NCI-H128 (cell line): ENCODE results near the gene SLC39A3.

Source experiments
- DNase-seq: peaks from one replicate; lab custom pipeline; 2025; ENCODE audit not compliant: unreplicated experiment; lab: John Stamatoyannopoulos, UW

SLC39A3 gene

DNA sequence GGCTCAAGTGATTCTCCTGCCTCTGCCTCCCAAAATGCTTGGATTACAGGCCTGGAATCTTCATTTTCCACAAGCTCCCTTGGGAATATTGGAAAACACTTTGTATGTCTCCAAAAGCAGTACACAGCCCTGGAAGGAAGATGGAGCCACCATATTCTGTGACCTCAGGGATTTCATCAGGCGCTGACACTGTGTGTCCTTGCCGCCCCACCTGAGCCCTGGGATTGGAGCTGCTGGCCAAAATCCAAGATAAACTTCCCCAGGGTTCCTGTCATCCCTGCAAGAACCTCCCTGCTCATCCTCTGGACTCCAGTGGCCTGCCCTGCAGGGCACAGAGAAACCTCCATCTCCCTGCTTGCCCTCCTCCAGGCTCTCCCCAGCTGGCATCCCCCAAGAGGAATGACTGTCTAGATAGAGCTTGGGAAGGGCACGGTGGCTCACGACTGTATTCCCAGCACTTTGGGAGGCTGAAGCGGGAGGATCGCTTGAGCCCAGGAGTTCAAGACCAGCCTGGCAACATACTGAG lies 36.1 kb downstream of the SLC39A3 start:
- DNase-seq = no peak

DNA sequence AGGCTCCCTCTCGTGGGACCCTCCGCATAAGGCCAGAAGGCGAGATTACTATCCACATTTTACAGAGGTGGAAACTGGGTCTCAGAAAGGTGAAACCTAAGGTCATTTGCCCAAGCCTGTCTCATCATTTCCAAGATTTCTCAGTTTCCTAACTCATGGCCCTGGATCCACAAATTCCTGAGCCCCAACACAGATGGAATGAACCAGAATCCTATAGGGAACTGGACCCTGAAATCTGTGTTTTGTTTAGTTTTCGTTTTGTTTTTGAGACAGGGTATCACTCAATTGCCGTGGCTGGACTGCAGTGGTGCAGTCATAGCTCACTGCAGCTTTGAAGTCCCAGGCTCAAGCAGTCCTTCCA lies 36.8 kb downstream of the SLC39A3 start:
- DNase-seq = no peak

DNA sequence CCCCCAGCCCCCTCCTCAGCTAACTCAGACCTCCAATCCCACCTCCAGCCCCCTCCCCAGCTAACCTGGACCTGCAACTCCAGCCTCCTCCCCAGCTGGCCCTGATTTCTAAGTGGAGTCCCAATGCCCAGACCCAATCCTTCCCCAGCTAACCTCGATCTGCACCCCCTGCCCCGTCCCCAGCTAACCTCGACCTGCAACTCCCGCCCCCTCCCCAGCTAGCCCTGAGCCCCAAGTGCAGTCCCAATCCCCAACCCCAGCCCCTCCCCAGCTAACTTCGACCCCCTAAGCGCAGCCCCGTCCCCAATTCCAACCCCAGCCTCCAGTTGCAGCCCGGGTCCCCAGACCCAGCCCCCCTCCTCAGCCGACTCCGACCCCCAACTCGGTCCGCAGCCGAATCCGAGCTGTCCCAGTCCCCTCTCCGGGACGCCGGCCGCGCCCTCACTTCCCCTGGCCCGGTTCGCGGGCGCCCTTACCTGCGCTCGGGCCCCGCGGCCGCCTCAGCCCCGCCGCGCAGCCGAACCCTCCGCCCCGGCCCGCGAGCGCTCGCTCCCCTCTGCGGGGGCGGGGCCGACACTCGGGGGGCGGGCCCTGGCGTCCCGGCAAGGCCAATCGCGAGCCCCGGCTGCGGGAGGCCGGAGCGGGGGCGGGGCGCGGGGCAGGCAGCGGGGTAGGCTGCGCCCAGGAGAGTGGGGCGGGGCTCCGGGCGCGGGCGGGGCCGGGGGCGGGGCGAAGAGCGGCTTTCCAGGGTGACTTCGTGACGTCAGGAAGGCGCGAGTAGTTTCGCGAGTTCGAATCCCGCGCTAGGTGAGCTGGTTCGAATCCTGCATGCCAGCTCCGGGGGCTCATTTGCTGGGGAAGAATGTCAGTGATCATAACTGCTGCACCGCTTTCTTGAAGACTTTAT lies 37.4 kb downstream of the SLC39A3 start, which contains the start of gene GNG7:
Gene GNG7 (minus strand): TSS at position 525 of the 907 bp plus-strand sequence. CDS start 182,006 bp downstream, outside the sequence.
- DNase-seq = no peak

DNA sequence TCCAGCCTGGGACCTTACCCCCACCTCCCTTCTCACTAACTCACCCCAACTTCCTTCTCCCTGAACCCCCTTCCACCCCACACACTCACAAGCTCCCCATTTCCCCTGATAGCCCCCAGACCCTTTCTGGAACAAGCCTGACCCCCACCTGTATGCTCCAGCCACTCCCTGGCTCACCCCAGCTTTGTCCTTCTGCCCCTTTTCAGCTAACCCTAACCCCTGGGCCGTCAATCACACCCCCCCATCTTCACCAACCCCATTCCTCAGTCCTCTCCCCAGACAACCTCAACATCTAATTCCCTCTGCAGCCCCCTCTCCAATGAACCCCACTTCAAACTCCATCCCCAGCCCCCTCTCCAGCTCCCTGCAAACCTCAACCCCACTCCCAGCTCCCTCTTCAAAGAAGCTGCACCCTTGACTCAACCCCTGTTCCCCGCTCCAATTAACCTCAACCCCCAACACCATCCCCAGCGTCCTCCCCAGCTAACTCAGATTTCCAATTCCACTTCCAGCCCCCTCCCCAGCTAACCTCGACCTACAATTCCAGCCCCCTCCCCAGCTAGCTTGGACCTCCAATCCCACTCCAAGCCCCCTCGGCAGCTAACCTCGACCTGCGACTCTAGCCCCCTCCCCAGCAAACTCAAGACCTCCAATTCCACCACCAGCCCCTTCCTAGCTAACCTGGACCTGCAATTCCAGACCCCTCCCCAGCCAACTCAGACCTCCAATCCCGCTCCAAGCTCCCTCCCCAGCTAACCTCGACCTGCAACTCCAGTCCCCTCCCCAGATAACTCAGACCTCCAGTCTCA lies 38.3 kb downstream of the SLC39A3 start:
- DNase-seq = no peak

DNA sequence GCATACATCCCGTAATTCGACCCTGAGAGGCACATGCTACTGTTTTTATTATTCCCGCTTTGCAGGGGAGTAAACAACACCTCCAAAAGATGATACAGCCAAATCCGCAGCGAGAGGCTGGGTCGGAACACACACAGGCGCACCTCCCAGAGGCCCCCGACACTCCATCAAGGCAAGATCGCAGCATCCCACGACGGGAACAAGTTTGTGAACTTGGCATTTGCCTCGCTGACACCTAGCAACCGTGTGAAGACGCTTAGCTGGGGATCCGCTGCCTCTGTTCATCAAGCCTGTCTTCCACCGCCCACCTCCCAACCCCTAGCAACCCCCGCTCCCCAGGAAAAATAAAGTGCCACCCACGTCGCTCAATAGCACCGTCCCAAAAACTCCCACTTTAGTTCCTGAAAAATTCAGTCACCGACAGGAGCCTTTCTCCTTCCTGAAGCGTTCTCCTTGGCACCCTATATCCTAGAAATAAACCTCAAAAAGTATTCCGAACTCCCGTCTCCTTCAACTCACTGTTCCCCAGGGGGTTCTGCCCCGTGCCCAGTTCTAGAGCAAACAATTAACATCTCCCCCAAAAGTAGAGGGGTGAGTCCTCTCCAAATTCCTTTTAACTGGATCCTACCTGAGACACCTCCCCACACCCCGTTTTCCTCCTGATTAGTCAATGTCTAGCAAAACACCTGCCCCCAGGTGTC lies 39.0 kb downstream of the SLC39A3 start:
- no peak for DNase-seq

DNA sequence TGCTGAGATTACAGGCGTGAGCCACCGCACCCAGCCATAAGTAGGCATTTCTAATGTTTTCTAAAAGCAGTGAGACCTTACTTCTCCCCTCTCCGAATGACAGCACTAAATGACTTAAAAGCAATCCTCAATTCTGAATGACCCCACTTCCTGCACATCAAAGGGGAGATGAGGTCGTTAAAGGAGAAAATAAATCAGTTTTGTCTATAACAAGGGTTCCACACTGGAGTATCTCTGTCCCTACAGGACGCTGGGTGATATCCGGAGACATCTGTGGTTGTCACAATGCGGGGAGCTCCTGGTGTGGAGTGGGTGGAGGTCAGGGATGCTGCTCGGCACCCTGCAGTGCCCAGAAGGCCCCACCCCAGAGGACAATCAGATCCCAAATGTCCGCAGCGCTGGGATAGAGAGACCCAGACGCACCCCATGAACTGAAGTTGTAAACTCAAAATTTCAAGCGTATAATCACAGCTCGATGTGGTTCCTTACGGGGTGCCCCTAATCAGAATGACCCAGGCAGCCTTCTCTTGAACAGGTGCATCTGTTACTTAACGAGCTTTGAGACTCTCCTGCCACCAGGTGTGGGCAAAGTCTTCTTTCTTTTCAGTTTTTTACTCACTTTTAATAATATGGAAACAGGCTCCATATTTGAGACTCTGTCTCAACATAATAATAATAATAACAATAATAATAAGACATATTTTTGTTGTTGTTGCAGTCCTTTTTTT lies 40.2 kb downstream of the SLC39A3 start:
- no peak for DNase-seq

DNA sequence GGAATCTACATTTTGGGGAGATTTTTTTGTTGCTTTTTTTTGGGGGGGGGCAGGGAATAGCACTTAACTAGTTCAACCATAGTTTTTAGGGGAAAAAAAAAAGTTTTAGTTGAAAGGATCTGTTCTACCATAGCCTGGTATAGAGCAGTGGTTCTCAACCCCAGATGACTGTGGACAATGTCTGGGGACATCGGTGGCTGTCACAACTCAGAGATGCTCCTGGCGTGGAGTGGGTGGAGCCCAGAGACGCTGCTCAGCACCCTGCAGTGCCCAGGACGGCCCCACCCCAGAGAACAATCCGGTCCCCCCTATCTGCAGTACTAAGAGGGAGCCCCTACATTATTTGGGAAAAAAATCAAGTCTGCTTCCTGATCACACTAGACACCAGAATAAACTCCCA lies 45.6 kb downstream of the SLC39A3 start:
- no peak for DNase-seq

DNA sequence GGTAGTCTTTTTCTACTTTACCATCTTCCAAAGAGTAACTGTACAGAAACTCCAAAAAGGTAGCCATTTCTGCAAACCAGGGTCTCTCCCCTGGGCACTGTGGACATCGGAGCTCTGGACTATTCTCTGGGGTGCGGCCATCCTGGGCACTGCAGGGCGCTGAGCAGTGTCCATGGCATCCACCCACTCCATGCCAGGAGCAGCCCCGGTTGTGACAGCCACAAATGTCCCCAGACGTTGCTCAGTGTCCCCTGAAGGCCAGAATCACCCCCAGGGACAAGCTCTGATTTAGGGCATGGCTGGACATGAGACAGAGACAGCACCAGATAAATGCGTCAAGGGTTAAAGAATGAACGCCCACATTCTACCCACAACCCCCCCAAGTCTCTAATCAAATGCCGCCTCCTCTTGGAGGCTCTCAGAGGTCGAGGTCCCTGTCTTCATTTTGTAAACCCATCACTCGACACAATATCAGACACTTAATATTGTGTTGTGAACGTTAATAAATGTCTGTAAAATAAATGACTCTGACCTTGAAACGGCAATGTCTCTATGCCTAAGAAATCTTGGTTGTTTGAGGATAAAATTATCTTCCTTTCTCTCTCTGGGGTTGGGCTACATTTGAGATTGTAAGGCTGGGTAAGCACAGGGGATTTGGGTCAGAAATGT lies 46.2 kb downstream of the SLC39A3 start:
- no peak for DNase-seq

DNA sequence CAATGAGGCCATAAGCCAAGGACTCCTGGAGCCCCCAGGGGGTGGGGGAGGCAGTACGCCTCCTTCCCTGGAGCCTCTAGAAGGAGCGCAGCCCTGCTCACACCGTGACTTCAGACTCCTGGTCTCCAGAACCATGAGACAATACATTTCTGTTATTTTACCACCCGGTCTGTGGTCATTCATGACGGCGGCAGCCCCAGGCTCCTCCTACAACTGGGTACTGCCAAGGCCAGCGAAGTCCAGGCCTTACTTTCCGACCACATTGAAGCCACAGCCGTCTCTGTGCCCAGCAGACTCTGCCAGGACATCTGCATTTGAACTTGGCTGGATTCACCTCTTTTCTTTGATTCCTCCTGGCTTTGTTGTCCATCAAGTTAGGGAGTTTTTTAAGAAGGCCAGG lies 47.9 kb downstream of the SLC39A3 start:
- DNase-seq = no peak

DNA sequence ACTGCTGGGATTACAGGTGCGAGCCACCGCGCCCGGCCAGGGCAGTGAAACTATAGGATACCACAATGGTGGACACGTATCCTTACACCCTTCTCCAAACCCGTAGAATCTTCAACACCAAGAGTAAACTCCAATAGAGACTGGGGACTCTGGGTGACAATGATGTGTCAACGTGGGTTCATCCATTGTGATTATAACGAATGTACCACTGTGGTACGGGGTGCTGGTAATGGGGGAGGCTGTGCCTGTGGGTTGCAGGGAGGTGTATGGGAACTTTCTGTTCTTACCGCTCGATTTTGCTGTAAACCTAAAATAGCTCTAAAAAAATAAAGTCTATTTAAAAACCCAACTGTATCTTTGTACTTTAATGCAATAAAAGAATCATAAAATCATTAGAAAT lies 49.0 kb downstream of the SLC39A3 start:
- DNase-seq = no peak

DNA sequence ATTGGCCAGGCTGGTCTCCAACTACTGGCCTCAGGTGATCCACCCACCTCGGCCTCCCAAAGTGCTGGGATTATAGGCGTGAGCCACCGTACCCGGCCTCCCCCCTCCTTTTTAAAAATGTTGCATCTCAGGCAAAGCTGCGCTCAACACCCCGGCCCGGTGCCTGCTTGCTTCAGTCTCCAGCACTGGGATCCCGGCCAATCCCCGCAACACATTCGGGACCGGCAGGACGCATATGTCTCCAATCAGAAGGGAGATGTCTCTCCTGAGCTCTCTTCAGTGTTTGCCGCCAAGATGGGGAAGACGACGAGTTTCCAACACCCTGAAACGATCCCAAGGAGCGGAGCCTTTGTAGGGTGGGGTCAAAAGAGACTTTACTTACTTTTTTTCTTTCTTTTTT lies 53.5 kb downstream of the SLC39A3 start:
- DNase-seq = no peak

DNA sequence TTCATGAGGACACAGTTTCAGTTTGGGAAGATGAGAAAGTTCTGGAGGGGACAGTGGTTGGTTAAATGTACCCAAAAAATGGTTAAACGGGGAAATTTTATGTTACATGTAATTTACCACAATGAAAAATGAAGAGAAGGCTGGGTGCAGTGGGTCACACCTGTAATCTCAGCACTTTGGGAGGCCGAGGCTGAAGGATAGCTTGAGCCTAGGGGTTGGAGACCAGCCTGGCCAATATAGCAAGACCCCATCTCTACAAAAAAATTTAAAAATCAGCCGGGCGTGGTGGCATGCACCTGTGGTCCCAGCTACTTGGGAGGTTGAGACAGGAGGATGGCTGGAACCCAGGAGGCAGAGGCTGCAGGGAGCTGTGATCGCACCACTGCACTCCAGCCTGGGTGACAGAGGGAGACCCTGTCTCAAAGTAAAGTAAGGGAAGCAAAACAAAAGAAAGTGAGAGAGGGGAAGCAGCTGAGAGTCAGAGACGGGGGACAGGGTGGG lies 54.6 kb downstream of the SLC39A3 start:
- no peak for DNase-seq

DNA sequence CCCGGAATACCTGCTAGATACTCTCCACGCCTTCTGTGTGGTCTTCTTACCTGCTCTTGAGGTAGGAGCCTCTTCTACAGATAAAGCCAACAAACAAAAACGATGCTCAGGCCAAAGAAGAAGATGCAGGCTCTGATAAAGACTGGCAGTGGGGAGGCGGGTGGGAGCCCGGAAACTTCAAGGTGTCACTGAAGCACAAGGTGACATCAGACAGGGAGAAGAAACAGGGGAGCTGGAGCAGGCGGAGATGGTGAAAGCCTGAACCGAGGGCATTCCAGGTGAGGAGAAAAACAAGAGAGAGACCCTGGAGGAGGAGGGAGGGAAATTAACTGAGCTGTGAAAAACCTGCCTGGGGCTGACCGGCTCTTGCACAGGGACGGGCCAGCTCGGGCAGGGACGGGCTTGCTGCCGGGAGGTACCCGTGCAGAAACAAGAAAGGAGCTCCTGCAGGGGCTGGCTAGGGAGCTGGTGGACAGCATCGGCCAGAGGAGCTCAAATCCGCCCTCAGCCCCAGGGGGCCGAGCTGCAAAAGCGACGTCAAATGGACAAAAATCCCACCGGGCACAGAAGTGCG lies 56.3 kb downstream of the SLC39A3 start:
- no peak for DNase-seq
